Stimulated activated CD4-positive, alpha-beta T cell treated with anti-CD3 and anti-CD28 coated beads, Interleukin-2, amount 100 ng/mL, for 4 hours (primary cell): ENCODE data around the gene RGS17.
"Not testable (repeated sequence)": the region's sequence is repeated elsewhere in the genome, so short reads cannot be mapped to it uniquely, and the experiment has no call there.

Source experiments
- DNase-seq: peaks from one replicate; pipeline ENCODE4 v3.0.0-alpha.2; 2020; ENCODE audit warnings: low read depth

Gene RGS17

DNA sequence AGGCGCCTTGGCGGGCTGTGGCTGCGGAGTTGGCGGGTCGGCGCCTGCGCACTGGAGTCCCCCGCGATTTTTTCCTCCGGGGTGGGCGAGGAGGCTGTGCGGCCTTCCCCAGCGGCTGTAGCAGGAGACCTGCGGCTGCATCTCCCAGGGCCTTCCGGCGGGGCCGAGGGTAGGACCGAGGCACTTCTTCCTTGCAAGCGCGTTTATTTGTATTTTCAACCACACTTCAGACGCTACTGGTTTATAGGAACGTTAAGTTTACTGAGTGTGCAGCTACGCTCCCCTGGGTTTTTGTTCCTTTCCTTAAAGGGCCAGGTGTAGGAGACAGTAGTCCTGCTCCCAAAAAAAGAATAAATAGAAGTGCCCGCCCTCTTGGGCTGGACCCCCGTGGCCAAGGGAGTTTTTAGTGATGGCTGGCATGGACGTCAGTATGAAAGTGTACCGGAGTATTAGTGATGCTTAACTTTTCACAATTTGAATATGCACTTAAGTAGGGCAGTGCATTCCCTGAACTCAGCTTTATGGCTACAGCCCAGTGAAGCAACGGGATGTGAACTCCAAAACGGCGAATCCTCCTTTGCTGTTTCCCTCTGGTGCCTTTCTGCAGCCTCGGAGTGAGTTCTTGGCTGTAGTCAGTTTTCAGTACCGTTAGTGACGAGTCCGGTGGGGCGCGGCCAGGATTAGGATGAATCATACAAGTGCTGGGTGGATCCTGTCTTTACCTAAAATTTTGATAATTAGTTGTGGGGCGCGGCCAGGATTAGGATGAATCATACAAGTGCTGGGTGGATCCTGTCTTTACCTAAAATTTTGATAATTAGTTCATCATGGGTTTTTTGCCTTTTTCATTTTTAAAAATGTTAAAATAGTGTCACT lies 147.2 kb downstream of the RGS17 start:
- DNase-seq, result peak; percentile 89

DNA sequence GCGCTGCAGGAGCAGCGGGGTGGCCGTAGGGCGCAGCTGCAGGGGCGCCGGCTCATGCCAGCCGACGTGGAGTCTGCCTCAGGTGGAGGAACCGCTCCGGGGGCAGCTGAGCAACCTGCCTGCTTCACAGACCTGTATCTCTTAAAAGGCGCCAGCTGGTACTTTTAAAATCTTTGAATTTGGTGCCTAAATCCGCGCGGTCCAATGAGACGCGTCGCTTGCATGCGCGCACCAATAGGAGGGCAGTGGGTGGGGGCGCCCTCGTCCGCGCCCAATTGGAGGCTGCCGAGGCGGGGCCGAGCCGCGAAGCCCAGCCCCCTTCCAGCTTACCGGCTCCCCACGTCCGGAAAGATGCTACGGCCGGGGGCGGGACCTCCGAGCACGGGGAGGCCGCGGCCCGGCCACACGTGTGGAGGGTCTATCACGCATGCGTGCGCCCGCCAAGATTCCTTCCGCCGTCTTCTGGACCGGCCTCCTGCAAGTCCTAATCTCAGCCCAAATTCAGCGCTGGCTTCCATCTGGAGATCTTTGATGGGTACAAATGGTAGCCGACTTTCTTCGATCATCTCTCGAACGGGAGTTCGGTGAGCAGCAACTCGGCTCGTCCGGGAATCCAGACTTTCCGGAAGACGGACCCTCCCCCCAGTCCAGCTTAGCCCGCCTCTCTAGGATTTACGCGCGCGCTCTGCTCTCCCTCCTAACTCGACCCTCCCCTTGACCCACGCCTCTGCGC lies 148.0 kb downstream of the RGS17 start, which contains the start of gene FBXO5:
FBXO5 (minus strand) TSS at position 138 of the 733 bp plus-strand sequence; CDS start at position 56, 82 bp downstream.
- DNase-seq, result peak; percentile 97

DNA sequence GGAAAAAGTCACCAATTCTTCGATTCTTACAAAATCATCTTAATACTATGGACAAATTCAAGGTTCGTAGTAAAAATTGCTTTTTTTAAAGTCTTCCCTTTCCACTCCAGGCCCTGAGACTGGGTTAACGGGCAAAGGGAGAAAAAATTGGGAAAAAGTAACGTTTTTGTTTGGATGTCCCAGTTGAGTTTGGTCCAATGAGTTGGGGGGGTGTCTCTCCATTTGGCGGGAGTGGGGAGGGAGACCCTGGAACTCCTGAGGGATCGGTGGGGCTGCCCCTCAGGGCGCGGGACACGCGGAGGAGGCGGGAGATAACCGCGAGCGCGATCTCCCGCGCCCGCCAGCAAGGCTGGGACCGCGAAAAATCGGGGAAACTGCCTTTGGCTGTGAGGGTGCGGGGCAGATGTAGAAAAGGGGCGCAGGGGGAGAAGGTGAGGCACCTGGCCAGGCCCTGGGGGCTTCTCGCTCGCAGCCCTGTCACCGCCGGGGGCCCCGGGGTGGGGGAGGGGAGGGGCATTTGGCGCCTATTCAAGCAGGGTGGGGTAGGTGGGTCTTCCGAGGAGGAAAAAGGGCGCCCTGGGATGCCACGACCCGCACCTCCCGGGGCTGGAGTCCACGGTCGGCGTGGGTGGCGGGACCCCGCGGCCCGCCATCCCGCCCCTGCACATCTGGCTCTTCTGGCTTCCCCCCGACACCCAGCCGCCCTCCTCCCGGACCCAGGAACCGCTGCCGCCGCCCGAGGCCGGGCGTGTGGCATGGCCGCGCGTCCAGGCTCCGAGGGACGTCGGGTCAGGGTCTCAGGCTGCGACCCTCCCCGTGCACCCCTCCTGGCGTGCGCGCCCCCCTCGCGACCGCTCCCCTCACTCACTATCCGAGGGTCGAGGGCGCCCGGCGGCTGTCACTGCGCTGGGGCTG lies 148.8 kb downstream of the RGS17 start:
- no peak for DNase-seq

DNA sequence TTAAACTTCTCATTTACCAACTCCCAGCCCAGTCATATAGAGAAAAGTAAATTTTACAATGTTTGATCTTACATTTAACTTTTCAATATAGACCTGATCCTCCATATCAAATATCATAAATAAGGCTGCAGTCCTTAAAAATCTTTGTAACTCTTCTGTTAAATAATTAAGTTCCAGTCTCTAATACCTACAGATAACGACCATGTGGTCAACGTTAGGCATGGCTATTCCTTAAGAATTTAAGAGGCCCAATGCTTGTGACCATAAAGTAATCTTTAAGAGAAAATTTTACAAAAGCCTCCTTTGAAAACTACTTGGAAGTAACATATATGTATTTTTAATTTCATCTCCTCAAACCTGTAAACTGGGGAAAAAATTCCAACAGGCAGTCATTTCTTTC lies 149.9 kb downstream of the RGS17 start:
- no peak for DNase-seq

DNA sequence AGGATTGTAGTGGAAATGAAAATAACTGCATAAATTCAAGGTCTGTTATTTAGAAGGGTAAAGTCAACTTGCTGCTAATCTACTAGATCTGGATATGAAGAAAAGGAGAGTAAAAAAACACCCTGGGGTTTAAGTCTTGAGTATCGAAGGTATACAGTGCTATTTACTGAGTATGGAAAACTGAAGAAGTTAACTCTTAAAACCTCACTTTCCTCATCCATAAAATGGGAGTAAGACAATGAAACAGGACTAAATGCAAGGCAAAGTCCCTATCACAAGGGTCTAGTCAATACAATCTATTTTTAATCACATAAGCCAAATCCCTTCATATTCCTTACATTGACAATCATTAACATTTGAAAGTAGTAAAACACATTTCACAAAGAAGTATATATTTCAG lies 150.4 kb downstream of the RGS17 start:
- no peak for DNase-seq

DNA sequence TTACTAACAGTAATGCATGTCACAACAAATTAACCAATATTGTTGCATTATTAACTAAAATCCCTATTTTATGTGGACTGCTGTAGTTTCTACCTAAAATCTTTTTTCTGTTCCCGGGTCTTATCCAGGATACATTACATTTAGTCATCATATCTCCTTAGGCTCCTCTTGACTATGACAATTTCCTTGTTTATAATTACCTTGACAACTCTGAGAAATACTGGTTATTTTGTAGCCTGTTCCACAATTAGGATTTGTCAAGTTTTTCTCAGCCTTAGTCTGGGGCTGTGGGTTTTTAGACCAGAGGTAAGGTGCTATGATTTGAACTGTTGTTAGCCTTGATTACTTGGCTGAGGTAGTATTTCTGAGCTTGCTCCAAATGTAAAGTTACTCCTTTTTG lies 152.0 kb downstream of the RGS17 start:
- no peak for DNase-seq

DNA sequence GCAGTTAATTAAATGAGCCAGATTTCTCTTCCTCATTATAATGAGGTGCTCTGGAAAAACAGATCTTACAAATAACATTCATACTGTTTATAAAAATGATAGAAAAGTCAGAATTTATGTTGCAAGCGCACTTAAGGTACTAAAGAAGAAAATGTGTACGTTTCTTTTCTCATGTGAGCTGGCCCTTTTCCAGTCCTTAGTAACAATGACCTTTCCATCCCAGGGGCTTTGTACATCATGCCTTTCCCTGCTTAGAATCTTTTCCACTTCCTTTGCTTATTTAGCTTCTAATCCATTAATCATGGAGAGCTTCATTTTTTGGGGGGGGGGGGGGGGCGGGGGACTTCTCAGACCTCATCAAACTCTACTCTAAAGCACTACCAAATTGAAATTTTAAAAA lies 153.0 kb downstream of the RGS17 start:
- no peak for DNase-seq

DNA sequence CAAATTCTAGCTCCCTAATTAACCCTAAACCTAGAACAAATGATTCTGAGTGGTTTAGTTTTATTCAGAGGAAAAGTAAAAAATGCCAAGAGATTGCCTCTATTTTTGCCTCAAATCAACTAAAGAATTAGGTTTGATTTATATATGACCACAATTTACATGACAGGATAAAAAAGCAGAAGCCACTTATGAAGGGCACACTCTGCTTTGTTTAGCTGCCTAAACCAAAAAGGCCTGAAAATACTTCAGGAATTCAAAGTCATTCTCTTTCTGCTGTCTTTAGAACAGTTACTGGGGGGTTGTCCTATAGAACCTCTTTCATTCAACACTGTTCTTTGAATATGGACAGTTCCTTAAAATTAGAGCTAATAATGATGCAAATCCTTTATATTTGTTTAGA lies 153.5 kb downstream of the RGS17 start:
- DNase-seq, result no peak

DNA sequence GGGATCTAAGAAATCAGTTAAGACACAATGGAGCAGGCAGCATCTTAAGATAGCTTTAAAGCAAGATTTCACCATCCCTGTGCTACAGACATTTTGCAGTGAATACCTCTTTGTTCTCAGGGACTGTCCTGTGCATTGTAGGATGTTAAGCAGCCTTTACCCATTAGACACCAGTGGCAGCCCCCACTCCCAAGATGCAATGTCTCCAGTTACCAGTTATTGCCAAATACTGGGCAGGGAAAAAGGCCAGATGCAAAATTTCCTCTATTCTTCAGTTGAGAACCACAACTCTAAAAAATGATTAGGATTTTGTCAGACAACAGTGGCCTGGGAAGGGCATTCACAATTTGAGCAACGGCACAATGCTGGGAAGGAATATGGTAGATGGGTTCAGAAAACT lies 154.3 kb downstream of the RGS17 start:
- DNase-seq, result no peak

GRCh38 chr6:152975204-152975915 lies 155.7 kb downstream of the RGS17 start:
- DNase-seq, result no peak

DNA sequence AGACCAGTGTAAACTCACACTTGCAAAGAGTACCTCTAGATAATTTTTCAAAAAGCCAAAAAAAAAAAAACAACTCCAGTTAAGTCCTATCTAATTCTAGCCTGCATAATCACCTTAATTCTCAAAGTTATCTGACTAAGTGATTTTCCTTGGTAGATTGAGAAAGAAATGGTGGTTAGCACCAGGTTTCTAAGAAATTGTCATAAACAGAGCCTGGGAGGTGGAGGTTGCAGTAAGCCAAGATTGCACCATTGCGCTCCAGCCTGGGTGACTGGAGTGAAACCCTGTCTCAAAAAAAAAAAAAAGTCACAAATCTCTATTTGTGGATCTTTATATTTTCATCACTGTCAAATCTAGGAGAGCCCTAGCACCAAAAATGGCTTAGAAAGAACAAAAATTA lies 157.2 kb downstream of the RGS17 start:
- DNase-seq, result no peak

DNA sequence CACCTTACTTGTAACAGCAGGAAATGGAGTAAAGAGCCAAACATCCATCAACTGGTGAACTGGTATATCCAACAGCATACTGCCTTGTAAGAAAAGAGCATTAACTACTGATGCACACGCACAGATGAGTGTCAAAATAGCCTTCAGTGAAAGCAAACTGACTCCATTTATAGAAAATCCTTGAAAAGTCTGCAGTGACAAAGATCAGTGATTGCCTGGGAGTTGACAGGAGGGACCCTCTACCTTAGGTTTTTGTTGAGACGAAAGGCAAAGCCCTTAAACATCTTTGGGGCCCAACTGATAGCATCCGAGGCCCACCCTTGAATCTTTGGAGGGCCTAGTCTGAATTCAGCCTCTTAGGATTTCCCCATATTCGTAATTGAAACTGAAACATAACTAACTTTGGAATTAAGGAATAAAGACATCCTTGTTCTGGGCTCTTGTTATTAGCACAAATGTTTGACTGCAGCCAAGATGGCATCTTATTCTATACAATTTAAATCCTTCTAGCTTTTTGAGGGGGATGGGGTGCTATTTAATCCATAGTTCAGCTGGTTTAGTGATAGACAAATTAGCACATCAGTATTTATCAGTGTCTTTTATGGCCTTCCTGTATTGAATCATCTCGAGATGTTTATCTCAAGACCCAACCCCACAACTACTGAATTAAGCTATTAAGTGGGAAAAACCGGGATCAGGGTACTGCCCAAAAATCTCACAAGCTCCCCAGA lies 161.2 kb downstream of the RGS17 start:
- DNase-seq, result no peak

DNA sequence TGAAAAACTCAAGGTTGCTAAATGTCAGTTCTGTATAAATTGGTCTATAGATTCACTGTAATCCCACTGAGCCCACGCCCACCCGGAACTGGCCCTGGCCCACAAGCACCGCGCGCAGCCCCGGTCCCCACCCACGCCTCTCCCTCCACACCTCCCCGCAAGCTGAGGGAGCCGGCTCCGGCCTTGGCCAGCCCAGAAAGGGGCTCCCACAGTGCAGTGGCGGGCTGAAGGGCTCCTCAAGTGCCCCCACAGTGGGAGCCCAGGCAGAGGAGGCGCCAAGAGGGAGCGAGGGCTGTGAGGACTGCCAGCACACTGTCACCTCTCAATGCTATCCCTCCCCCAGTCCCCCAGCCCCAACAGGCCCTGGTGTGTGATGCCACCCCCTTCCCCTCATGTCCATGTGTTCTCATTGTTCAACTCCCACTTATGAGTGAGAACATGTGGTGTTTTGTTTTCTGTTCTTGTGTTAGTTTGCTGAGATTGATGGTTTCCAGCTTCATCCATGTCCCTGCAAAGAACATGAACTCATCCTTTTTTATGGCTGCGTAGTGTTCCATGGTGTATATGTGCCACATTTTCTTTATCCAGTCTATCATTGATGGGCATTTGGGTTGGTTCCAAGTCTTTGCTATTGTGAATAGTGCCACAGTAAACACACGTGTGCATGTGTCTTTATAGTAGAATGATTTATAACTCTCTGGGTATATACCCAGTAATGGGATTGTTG lies 164.8 kb downstream of the RGS17 start:
- DNase-seq, result not testable (repeated sequence)

GRCh38 chr6:152959333-152959732 lies 171.7 kb downstream of the RGS17 start:
- DNase-seq, result no peak

DNA sequence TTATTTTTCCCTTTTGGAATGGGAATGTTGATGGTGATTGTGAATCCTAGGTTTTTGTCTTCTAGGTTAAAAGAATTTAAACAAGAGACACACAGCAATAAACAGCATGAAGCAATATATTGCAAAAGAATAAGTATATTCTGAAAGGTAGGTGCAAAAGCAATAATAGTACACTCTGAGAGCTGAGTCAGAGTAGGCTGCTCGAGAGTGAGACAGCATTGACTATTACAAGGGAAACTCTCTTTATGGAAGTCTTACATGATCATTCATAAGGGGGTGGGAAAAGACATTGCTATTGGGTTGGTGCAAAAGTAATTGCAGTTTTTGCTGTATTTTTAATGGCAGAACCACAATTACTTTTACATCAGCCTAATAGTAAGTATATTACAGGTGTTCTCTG lies 173.3 kb downstream of the RGS17 start:
- no peak for DNase-seq
